GM20000 (cell line): ENCODE measurements around the gene DVL3.
A peak's percentile ranks its signal among the peaks of the same experiment; 100 is the strongest.
"Not testable (repeated sequence)": the region's sequence is repeated elsewhere in the genome, so short reads cannot be mapped to it uniquely, and the experiment has no call there.

Experiments used
- DNase-seq: peaks from one replicate; pipeline ENCODE4 v3.0.0; 2012; ENCODE audit warnings: low spot score
- TF ChIP-seq, protein P1 (sequence below): IDR thresholded peaks from 2 replicates; pipeline ENCODE4 v1.5.1; 2012; ENCODE audit warnings: mild to moderate bottlenecking, control low read depth; ENCODE audit errors: extremely low read depth, missing control alignments

Gene DVL3

DNA sequence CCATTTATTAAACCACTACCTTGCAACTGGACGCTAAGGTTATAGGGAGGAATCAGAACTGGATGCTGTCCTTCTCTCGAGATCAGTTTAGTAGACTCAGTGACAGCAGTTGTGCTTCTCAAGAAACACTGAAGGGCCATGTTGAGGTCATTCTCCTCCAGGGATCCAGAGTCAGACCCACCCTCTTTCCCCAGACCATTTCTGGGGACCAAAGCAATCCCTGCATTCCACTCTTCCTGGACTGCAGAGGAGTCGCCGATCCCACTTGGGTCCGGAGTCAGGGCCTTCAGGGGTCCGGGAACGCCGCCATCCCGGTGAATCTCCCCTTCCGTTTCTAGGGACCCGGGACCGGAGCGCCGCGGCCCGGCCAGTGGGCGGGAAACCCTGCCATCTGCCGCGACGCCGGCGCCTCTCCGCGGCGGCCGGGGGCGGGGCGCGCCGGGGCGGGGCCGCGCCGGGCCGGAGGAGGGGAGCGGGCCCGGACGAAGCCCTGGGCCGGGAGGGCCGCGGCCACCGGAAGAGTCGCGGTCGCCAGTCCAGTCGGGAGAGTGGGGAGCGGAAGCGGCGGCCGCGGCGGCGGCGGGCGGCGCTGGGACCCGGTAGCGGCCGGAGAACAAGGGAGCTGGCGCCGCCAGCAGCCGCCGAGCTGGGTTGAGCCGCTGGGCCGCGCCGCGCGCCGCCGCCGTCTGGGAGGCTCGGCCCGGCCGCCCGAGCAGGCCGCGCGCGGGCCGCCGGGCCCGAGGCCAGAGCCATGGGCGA lies at the start of gene DVL3:
TSS of gene DVL3 (plus strand) at position 493 of the 759 bp plus-strand sequence. CDS start at position 752, 259 bp downstream.
- TF ChIP-seq, protein P1, sequence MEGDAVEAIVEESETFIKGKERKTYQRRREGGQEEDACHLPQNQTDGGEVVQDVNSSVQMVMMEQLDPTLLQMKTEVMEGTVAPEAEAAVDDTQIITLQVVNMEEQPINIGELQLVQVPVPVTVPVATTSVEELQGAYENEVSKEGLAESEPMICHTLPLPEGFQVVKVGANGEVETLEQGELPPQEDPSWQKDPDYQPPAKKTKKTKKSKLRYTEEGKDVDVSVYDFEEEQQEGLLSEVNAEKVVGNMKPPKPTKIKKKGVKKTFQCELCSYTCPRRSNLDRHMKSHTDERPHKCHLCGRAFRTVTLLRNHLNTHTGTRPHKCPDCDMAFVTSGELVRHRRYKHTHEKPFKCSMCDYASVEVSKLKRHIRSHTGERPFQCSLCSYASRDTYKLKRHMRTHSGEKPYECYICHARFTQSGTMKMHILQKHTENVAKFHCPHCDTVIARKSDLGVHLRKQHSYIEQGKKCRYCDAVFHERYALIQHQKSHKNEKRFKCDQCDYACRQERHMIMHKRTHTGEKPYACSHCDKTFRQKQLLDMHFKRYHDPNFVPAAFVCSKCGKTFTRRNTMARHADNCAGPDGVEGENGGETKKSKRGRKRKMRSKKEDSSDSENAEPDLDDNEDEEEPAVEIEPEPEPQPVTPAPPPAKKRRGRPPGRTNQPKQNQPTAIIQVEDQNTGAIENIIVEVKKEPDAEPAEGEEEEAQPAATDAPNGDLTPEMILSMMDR, result no peak
- peak; percentile 96 for DNase-seq

DNA sequence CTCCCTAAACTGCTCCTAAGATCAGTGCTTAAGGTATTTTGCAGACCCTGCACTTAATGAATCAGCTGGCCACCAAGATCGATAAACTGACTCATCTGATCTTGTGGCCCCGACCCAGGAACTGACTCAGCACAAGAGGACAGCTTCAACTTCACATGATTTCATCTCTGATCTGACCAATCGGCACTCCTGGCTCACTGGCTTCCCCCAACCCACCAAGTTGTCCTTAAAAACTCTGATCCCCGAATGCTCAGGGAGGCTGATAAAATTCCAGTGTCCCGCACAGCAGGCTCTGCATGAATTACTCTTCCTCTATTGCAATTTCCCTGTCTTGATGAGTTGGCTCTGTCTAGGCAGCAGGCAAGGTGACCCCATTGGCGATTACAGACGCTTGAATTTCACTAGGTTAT lies 44.9 kb upstream of the DVL3 start:
- TF ChIP-seq, protein P1, result no peak
- no peak for DNase-seq

DNA sequence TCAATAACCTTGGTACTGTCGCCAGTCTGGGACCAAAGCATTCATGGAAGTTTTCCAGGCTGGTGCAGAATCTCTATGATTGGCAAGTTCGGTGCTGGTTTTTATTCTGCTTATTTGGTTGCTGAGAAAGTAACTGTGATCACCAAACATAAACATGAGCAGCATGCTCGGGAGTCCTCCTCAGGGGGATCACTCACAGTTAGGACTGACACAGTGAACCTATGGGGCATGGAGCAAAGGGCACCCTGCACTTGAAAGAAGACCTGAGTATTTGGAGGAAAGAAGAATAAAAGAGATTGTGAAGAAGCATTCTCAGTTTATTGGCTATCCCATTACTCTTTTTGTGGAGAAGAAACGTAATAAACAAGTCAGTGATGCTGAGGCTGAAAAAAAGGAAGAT lies 39.2 kb upstream of the DVL3 start:
- no peak for DNase-seq
- TF ChIP-seq, protein P1, result no peak

DNA sequence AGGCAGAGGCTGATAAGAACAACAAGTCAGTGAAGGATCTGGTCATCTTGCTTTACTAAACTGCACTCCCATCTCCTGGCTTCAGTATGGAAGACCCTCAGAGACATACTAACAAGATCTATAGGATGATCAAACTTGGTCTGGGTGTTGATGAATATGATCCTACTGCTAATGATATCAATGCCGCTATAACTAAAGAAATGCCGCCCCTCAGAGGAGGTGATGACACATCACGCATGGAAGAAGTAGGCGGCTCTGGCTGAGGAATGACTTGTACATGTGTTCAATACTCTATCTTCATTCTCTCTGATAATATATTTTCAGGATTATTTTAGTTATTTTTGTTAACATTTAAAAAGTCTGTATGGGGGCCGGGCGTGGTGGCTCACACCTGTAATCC lies 37.5 kb upstream of the DVL3 start:
- TF ChIP-seq, protein P1, result no peak
- no peak for DNase-seq

DNA sequence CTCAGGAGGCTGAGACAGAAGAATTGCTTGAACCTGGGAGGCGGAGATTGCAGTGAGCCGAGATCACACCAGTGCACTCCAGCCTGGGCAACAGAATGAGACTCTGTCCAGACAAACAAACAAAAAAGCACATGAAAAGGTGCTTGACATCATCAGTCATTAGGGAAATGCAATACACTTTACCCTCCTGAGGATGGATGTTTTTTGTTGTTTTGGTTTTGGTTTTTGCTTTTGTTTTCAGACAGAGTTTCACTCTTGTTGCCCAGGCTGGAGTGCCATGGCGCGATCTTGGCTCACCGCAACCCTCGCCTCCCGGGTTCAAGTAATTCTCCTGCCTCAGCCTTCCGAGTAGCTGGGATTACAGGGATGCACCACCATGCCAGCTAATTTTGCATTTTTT lies 34.1 kb upstream of the DVL3 start:
- DNase-seq, result not testable (repeated sequence)

DNA sequence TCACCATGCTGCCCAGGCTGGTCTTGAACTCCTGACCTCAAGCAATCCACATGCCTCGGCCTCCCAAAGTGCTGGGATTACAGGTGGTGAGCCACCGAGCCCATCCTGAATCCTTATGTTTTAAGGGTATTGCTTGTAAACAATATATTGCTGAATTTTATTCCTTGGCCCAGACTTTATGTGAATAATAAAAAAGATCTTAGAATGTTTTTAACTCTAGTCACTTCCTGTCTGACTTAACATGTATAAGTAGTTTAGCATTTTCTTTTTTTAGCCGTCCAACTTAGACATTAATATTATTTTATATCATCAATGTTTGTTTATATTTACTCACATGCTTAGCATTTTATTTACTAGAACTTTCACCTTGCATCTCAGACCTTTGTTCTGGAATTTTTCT lies 29.2 kb upstream of the DVL3 start:
- TF ChIP-seq, protein P1, result no peak
- DNase-seq, result no peak

DNA sequence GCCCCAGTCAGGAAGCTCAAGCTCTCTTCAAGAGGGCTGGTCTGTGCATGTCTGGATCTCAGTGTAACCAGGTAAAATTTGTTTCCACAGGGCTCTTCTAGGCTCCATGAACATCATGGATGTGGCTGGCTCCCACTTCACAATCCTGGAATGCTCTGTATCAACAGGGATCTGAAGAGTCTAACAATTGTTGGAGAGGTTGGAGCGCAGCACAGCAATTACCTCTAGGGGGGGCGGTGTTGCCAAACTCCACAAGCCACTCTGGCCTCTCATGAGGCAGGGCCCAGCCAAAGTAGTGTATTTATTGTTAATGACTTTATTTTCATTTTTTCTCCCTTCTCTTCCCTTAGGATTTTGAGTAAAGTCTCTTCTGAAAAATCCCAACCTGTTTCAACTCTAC lies 26.2 kb upstream of the DVL3 start:
- TF ChIP-seq, protein P1, result peak; percentile 25
- DNase-seq, result peak; percentile 33

DNA sequence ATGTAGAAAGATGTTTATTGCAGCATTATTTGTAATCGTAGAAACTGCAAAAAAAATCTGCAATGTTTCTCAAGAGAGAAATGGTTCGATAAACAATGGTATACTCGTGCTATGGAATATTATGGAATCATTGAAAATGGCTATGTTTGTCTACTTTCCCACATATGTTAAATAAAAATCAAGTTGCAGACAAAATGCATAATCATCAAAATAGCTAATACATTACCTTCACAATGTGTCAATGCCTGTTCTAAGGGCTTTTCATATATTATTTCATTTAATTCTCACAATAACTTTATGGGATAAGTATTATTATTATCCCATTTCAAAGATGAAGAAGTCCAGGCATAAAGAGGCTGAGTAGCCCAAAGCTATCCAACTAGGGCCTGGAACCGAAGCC lies 22.2 kb upstream of the DVL3 start:
- TF ChIP-seq, protein P1, result no peak
- DNase-seq, result no peak
